Liver (tissue), 3 donors: ENCODE data around the gene THNSL1.
"Not testable (repeated sequence)": the region's sequence is repeated elsewhere in the genome, so short reads cannot be mapped to it uniquely, and the experiment has no call there.

ENCODE experiments used
- ATF3 ChIP-seq: IDR thresholded peaks from 2 replicates; pipeline ENCODE4 v1.6.1; 2016; ENCODE audit warnings: antibody characterized with exemption
- CTCF ChIP-seq: fragments of 150-350 bp; IDR thresholded peaks from 2 replicates; pipeline ENCODE4 v1.5.1; 2017; ENCODE audit warnings: improper control_type of control experiment, low read depth, low read length; ENCODE audit not compliant: missing input control
- FOXA1 ChIP-seq: IDR thresholded peaks from 2 replicates; pipeline ENCODE4 v1.6.1; 2016; ENCODE audit warnings: antibody characterized with exemption
- GABPA ChIP-seq, 2 donors: IDR thresholded peaks in 1 of 2; conservative IDR thresholded peaks in 1 of 2; 2 replicates each; pipeline ENCODE4 v1.6.1; 2016; ENCODE audit warnings: antibody characterized with exemption in 2 of 2, mild to moderate bottlenecking in 1 of 2, moderate library complexity in 1 of 2
- JUND ChIP-seq, 2 donors: IDR thresholded peaks; 2 replicates each; pipeline ENCODE4 v1.6.1; 2016; ENCODE audit warnings: antibody characterized with exemption in 2 of 2
- RAD21 ChIP-seq, 2 donors: IDR thresholded peaks; 2 replicates each; pipeline ENCODE4 v1.6.1; 2016; ENCODE audit warnings: antibody characterized with exemption in 2 of 2, mild to moderate bottlenecking in 2 of 2
- REST ChIP-seq: IDR thresholded peaks from 2 replicates; pipeline ENCODE4 v1.6.1; 2016; ENCODE audit warnings: antibody characterized with exemption, mild to moderate bottlenecking
- RXRA ChIP-seq, 2 donors: IDR thresholded peaks; 2 replicates each; pipeline ENCODE4 v1.6.1; 2017 to 2018; ENCODE audit warnings: antibody characterized with exemption in 2 of 2, mild to moderate bottlenecking in 1 of 2
- SP1 ChIP-seq: IDR thresholded peaks from 2 replicates; pipeline ENCODE4 v1.6.1; 2018; ENCODE audit warnings: antibody characterized with exemption, mild to moderate bottlenecking
- TAF1 ChIP-seq: conservative IDR thresholded peaks from 2 replicates; pipeline ENCODE4 v1.6.1; 2016; ENCODE audit warnings: antibody characterized with exemption, mild to moderate bottlenecking
- YY1 ChIP-seq: IDR thresholded peaks from 2 replicates; pipeline ENCODE4 v1.6.1; 2016; ENCODE audit warnings: antibody characterized with exemption, mild to moderate bottlenecking
- TF ChIP-seq, protein P1 (sequence below): IDR thresholded peaks from 2 replicates; pipeline ENCODE4 v1.6.1; 2016; ENCODE audit warnings: antibody characterized with exemption
- donor health status: healthy.
- donor health status: healthy.

GRCh38 chr10:24968951-24969350 lies 47.5 kb upstream of the THNSL1 start:
- not testable (repeated sequence) for TF ChIP-seq CTCF; ATF3; RXRA (IDR thresholded peaks at IDR 0.05); JUND (IDR thresholded peaks at IDR 0.05); SP1; GABPA (IDR thresholded peaks at IDR 0.05 in 1 of 2, conservative IDR thresholded peaks at IDR 0.05 in 1 of 2); RAD21 (IDR thresholded peaks at IDR 0.05); FOXA1; REST; YY1; TAF1
- TF ChIP-seq, protein P1, sequence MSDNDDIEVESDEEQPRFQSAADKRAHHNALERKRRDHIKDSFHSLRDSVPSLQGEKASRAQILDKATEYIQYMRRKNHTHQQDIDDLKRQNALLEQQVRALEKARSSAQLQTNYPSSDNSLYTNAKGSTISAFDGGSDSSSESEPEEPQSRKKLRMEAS = not testable (repeated sequence)
